ENCODE measurements around the gene FUS. TPM values are rescaled to one million over a fixed set of nuclear protein-coding genes. Genes with fewer than 3 reads are reported as not detected.
A peak's percentile ranks its signal among the peaks of the same experiment; 100 is the strongest.
"Not testable (repeated sequence)": the region's sequence is repeated elsewhere in the genome, so short reads cannot be mapped to it uniquely, and the experiment has no call there.

FUS gene
- total RNA-seq, 2 donors from 2014 or later: 134 to 252 TPM

DNA sequence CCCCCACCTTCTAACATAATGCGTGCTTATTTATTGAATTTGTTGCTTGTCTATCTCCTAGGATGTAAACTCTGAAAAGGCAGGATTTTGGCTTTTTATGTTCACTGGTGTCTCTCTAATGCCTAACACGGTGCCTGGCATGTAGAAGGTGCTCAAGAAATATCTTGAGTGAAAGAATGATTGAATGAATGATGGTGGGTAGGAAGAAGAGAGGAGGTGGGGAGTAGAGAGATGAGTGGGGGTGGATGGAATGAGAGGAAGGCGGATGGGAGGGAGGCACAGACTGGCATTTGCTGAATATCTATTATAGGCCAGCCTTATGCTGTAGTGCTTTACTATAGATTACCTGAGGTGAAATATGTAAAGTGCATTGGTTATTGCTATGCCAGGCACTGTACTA, 32.4 kb upstream of the FUS start:
- Histone ChIP-seq H3K4me1 (no peaks in the 10 kb centered on the region), H3K4me3 (no peak overlapping the region), H3K9ac (ENCODE audit: low read depth in 2 of 2, low read length in 2 of 2) (no peak overlapping the region), H3K27me3 (no peaks in the 10 kb centered on the region), H3K9me3 (no peaks in the 10 kb centered on the region), H3K27ac (no peak overlapping the region), H3K36me3 (no peaks in the 10 kb centered on the region)
- intact Hi-C loops (cut with DNase I): loop anchor here (10.0 kb wide), 1 partner anchor 163 kb away; the partner anchor contains the start of gene HSD3B7
- no peak for TF ChIP-seq CTCF (IDR thresholded peaks at IDR 0.05)
- no peak for DNase-seq

- intact Hi-C loops (cut with DNase I): loop anchor here (10.0 kb wide), 1 partner anchor 164 kb away; the partner anchor contains the start of gene HSD3B7
- no peak overlapping the region for H3K4me3 ChIP-seq
- peak overlapping the region in 1 of 2 donors; percentile 19 for H3K9ac ChIP-seq (ENCODE audit: low read depth in 2 of 2, low read length in 2 of 2)
- H3K27ac ChIP-seq: no peak overlapping the region
- peak; percentile 88 for DNase-seq
- no peaks in the 10 kb centered on the region for H3K4me1 ChIP-seq
- TF ChIP-seq CTCF (IDR thresholded peaks at IDR 0.05): no peak
- no peaks in the 10 kb centered on the region for H3K27me3 ChIP-seq
- H3K9me3 ChIP-seq: no peaks in the 10 kb centered on the region
- H3K36me3 ChIP-seq: no peaks in the 10 kb centered on the region
These were observed 31.6 kb upstream of the FUS start for GRCh38 chr16:31148281-31148728.

DNA sequence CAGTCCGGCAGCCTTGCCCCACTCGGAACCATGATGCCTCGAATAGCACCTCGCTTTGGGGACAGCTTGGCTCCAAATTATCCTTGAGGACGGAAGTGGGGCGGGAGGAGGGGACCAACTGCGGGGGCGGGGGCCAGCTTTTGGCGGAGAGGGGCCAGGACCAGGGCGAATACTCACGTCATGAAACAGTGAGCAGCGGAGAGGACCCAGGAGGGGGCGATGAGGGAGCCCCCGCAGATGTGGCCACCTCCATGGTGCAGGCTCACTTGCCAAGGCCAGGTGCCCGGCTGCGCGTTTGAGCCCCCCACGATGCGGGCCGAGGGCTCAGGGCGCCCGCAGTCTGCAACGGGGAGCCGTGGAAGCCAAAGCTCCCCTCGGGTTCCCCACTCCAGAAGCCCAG, 31.0 kb upstream of the FUS start:
- TF ChIP-seq CTCF (IDR thresholded peaks at IDR 0.05): no peak
- no peak for DNase-seq
- H3K9me3 ChIP-seq: no peaks in the 10 kb centered on the region
- no peaks in the 10 kb centered on the region for H3K4me1 ChIP-seq
- intact Hi-C loops (cut with DNase I): loop anchor here (10.0 kb wide), 1 partner anchor 164 kb away; the partner anchor contains the start of gene HSD3B7
- no peak overlapping the region for H3K9ac ChIP-seq (ENCODE audit: low read depth in 2 of 2, low read length in 2 of 2)
- no peak overlapping the region for H3K4me3 ChIP-seq
- no peaks in the 10 kb centered on the region for H3K27me3 ChIP-seq
- no peak overlapping the region for H3K27ac ChIP-seq
- no peaks in the 10 kb centered on the region for H3K36me3 ChIP-seq

GRCh38 chr16:31149332-31149731, 30.6 kb upstream of the FUS start:
- Histone ChIP-seq H3K36me3 (no peaks in the 10 kb centered on the region), H3K9ac (ENCODE audit: low read depth in 2 of 2, low read length in 2 of 2) (no peak overlapping the region), H3K27me3 (no peaks in the 10 kb centered on the region), H3K4me3 (no peak overlapping the region), H3K27ac (no peak overlapping the region), H3K4me1 (no peaks in the 10 kb centered on the region), H3K9me3 (no peaks in the 10 kb centered on the region)
- intact Hi-C loops (cut with DNase I): loop anchor here (10.0 kb wide), 1 partner anchor 165 kb away; the partner anchor contains the start of gene HSD3B7
- no peak for DNase-seq
- TF ChIP-seq CTCF (IDR thresholded peaks at IDR 0.05): no peak

DNA sequence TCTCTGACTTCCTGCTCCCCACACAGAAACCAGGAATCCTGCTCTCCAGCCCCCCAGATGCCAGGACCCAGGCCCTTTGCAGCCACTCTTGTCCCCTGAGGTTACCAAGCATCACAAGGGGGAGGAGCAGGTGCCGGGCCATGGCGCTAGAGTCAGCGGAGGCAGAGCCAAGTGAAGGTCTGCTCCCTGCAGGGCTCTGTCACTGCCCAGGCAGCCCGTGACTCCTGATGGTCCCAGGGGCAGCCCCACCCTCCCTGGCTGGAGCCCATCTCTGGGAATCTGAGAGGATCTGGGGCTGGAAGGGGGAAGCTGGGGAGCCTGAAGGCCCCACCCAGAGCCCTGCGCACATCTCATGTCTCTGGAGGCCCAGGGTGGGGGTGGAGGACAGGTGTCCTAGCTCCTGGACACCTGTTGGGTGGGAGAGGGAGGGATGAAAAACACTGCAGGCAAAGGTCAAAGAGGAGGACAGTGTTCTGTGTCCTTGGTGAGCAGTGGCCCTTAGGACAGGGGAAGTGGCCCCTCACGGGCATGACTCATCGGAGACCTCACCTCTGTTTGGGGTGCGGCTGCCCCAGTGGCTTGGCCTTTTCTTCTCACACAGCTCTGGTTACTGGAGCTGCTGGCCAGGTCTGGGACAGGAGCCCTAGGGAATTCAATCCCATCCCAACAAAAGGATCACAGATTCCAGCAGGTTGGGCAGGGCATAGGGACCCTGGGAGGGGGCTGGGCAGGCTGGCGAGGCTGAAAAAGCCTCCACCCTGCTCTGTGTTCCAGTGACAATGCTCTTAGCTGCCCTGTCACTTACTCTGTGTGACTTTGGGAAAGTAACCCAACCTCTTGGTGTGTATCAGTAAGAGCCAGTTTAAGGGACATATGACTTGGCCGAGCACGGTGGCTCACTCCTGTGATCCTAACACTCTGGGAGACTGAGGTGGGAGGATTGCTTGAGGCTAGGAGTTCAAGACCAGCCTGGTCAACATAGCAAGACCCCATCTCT, 29.7 kb upstream of the FUS start, which contains the start of gene PRSS36:
PRSS36 (minus strand) TSS at position 173 of the 997 bp plus-strand sequence; CDS start at position 142, 31 bp downstream.
- no peaks in the 10 kb centered on the region for H3K9me3 ChIP-seq
- intact Hi-C loops (cut with DNase I): loop anchor here (10.0 kb wide), 2 partner anchors 55 to 165 kb away; partner anchors contain the start of genes HSD3B7 and VKORC1
- H3K36me3 ChIP-seq: no peaks in the 10 kb centered on the region
- DNase-seq: no peak
- no peak within 1 kb of the TSS for H3K4me3 ChIP-seq
- H3K9ac ChIP-seq (ENCODE audit: low read depth in 2 of 2, low read length in 2 of 2): no peak within 1 kb of the TSS
- H3K27me3 ChIP-seq: no peaks in the 10 kb centered on the region
- TF ChIP-seq CTCF (IDR thresholded peaks at IDR 0.05): no peak
- no peaks in the 10 kb centered on the region for H3K4me1 ChIP-seq
- H3K27ac ChIP-seq: no peak within 1 kb of the TSS

GRCh38 chr16:31150976-31151375, 29.0 kb upstream of the FUS start:
- intact Hi-C loops (cut with DNase I): loop anchor here (10.0 kb wide), 1 partner anchor 56 kb away; the partner anchor contains the start of gene VKORC1
- H3K9ac ChIP-seq (ENCODE audit: low read depth in 2 of 2, low read length in 2 of 2); H3K4me3 ChIP-seq: not testable (repeated sequence)

More at GRCh38 chr16:31150976-31151375, 29.0 kb upstream of the FUS start:
- DNase-seq, H3K36me3 ChIP-seq, H3K4me1 ChIP-seq, H3K27ac ChIP-seq, H3K27me3 ChIP-seq, H3K9me3 ChIP-seq: not testable (repeated sequence)

All from colonic mucosa (tissue), 4 donors.